B cell (primary cell): ENCODE results near the gene ROR2. TPM values are rescaled to one million over a fixed set of nuclear protein-coding genes. Genes with fewer than 3 reads are reported as not detected.
A peak's percentile ranks its signal among the peaks of the same experiment; 100 is the strongest.
"Not testable (repeated sequence)": the region's sequence is repeated elsewhere in the genome, so short reads cannot be mapped to it uniquely, and the experiment has no call there.

Experiments used
- ATAC-seq: fragments of 200-7000 bp; cut with Tn5 transposase; one replicate; pipeline ENCODE4 v1.10.0; 2021; ENCODE audit warnings: low read depth, mild to moderate bottlenecking, moderate number of reproducible peaks, moderate library complexity
- CTCF ChIA-PET: fragments of 350-600 bp; sonication (Branson Sonifier 250); formaldehyde crosslinking; loops from one replicate; lab custom pipeline; 2021; ENCODE audit warnings: antibody characterized with exemption, inconsistent platforms; lab: Charles Lee
- POLR2A ChIA-PET: fragments of 350-600 bp; sonication (Branson Sonifier 250); formaldehyde crosslinking; loops from one replicate; lab custom pipeline; 2021; ENCODE audit warnings: antibody characterized with exemption; lab: Charles Lee
- DNase-seq: peaks from one replicate; pipeline ENCODE4 v3.0.0; 2013
- H2AFZ ChIP-seq: 2 replicates; pipeline ENCODE4 v1.6.1; 2012; ENCODE audit warnings: mild to moderate bottlenecking, low read depth, low read length; ENCODE audit not compliant: insufficient read depth, poor library complexity, severe bottlenecking
- H3K27ac ChIP-seq, 2 donors: 1 replicate in 1 of 2; 2 replicates in 1 of 2; pipeline ENCODE4 v1.5.1; 2012 to 2013; ENCODE audit warnings: low read length in 2 of 2, mild to moderate bottlenecking in 2 of 2, moderate library complexity in 1 of 2
- H3K27me3 ChIP-seq, 4 experiments: fragments of 200-600 bp in 1 of 4; sonication (generic) in 1 of 4; replicated peaks in 1 of 4; 1 replicate in 2 of 4; 2 replicates in 2 of 4; pipeline versions ENCODE4 v1.6.1 to v1.7.0; 2013 to 2016; ENCODE audit warnings: low read length in 3 of 4, mild to moderate bottlenecking in 2 of 4, mixed read lengths in 1 of 4, moderate library complexity in 1 of 4; ENCODE audit not compliant: insufficient read depth in 4 of 4, control insufficient read depth in 3 of 4; ENCODE audit errors: control extremely low read depth in 1 of 4
- H3K36me3 ChIP-seq, 2 experiments: replicated peaks in 1 of 2; 1 replicate in 1 of 2; 2 replicates in 1 of 2; pipeline versions ENCODE4 v1.6.1 to v1.7.1; 2013; ENCODE audit warnings: low read length in 1 of 2; ENCODE audit not compliant: insufficient read depth in 2 of 2, control insufficient read depth in 1 of 2; ENCODE audit errors: control extremely low read depth in 1 of 2, extremely low read depth in 1 of 2
- H3K4me1 ChIP-seq, 2 donors: fragments of 200-600 bp in 1 of 2; sonication (generic) in 1 of 2; 1 replicate in 1 of 2; 2 replicates in 1 of 2; pipeline versions ENCODE4 v1.5.1 to v1.6.1; 2013 to 2017; ENCODE audit warnings: low read length in 2 of 2; ENCODE audit not compliant: control insufficient read depth in 2 of 2, insufficient read depth in 2 of 2
- H3K4me2 ChIP-seq: replicated peaks from 2 replicates; pipeline ENCODE3; 2012; ENCODE audit warnings: mild to moderate bottlenecking, low read depth, low read length; ENCODE audit not compliant: poor library complexity, severe bottlenecking
- H3K4me3 ChIP-seq, 5 experiments: fragments of 200-600 bp in 1 of 5; sonication (generic) in 1 of 5; 1 replicate in 3 of 5; 2 replicates in 2 of 5; pipeline versions ENCODE4 v1.5.1 to v1.7.0; 2011 to 2016; ENCODE audit warnings: low read length in 4 of 5, mild to moderate bottlenecking in 4 of 5, low read depth in 2 of 5, control low read depth in 1 of 5, moderate library complexity in 1 of 5; ENCODE audit not compliant: insufficient read depth in 1 of 5; ENCODE audit errors: control extremely low read depth in 1 of 5, extremely low read depth in 1 of 5
- H3K79me2 ChIP-seq: fragments of 200-600 bp; sonication (generic); one replicate; pipeline ENCODE4 v1.6.0; 2016; ENCODE audit warnings: low read length; ENCODE audit not compliant: control insufficient read depth, insufficient read depth
- H3K9ac ChIP-seq: fragments of 200-600 bp; sonication (generic); 2 replicates; pipeline ENCODE4 v1.6.1; 2017; ENCODE audit warnings: mild to moderate bottlenecking, low read length, moderate library complexity
- H3K9me3 ChIP-seq, 3 donors: one replicate each; pipeline versions ENCODE4 v1.6.1 to v1.7.1; 2013; ENCODE audit warnings: low read length in 2 of 3; ENCODE audit not compliant: control insufficient read depth in 2 of 3, insufficient read depth in 1 of 3; ENCODE audit errors: control extremely low read depth in 1 of 3
- H4K20me1 ChIP-seq: 2 replicates; pipeline ENCODE4 v1.6.0; 2012; ENCODE audit warnings: mild to moderate bottlenecking, low read length; ENCODE audit not compliant: insufficient read depth, control insufficient read depth, poor library complexity, severe bottlenecking
- H3K27ac Mint-ChIP-seq: one replicate; pipeline ENCODE4 v1.8.0; 2021; ENCODE audit warnings: mixed read lengths
- H3K27me3 Mint-ChIP-seq: one replicate; pipeline ENCODE4 v1.8.0; 2021; ENCODE audit warnings: mixed read lengths
- H3K4me1 Mint-ChIP-seq: one replicate; pipeline ENCODE4 v1.8.0; 2021; ENCODE audit warnings: mixed read lengths
- H3K4me3 Mint-ChIP-seq: one replicate; pipeline ENCODE4 v1.8.0; 2021; ENCODE audit warnings: mixed read lengths
- H3K9me3 Mint-ChIP-seq: one replicate; pipeline ENCODE4 v1.8.0; 2022; ENCODE audit warnings: mixed read lengths; ENCODE audit not compliant: insufficient read depth
- CTCF ChIP-seq: fragments of 200-600 bp; IDR thresholded peaks from one replicate; pipeline ENCODE4 v1.8.0; 2022; ENCODE audit warnings: antibody characterized with exemption, mild to moderate bottlenecking
- WGBS: methylation state at CpG from one replicate; pipeline ENCODE4 v1.1.5; 2013; ENCODE audit warnings: missing lambda C conversion rate; ENCODE audit not compliant: insufficient coverage; 5-methylcytosine and 5-hydroxymethylcytosine counted together
- intact Hi-C: fragments of 100-400 bp; cut with micrococcal nuclease; formaldehyde crosslinking; loops from one replicate; pipeline ENCODE4 v1.10.0; 2022
- polyA plus RNA-seq: library from polyadenylated mRNA; depleted of rRNA; stranded (reverse); fragments of >200 nt; gene quantifications from 2 replicates; pipeline ENCODE4 v1.2.3, GENCODE V29; 2012
- total RNA-seq, 2 donors: library from RNA; stranded (reverse); fragments of 120-200 nt in 1 of 2; gene quantifications; 1 replicate in 1 of 2; 2 replicates in 1 of 2; pipeline versions ENCODE4 v1.2.3 to v1.2.4, GENCODE V29; 2013 to 2022

Gene ROR2
- total and polyA plus RNA-seq, 2 donors (not counting 1 experiment from before 2014, with no cell fraction given): 0.21 to 0.49 TPM

- H3K27me3 Mint-ChIP-seq: peaks cover 21% of the 10 kb centered on the region
- H3K9me3 Mint-ChIP-seq, DNase-seq, H2AFZ ChIP-seq, H3K79me2 ChIP-seq, H3K36me3 ChIP-seq, H3K4me3 Mint-ChIP-seq, POLR2A ChIA-PET, CTCF ChIA-PET, H3K9me3 ChIP-seq, H3K27me3 ChIP-seq, intact Hi-C loops, H3K27ac Mint-ChIP-seq, H4K20me1 ChIP-seq, H3K9ac ChIP-seq, ATAC-seq, H3K4me3 ChIP-seq, H3K4me1 ChIP-seq, H3K4me1 Mint-ChIP-seq, H3K27ac ChIP-seq, H3K4me2 ChIP-seq: not testable (repeated sequence)
- WGBS: 100% methylated on average over 1 of the region's 3 CpGs
- TF ChIP-seq CTCF: peak; percentile 10
These were observed 327.9 kb downstream of the ROR2 start for GRCh38 chr9:91622121-91622520.

- DNase-seq, H4K20me1 ChIP-seq, H3K4me1 Mint-ChIP-seq, H3K27ac Mint-ChIP-seq, H3K9ac ChIP-seq, intact Hi-C loops, H3K27me3 ChIP-seq, H3K36me3 ChIP-seq, CTCF ChIA-PET, ATAC-seq, H3K79me2 ChIP-seq, H3K4me3 Mint-ChIP-seq, POLR2A ChIA-PET, H3K9me3 Mint-ChIP-seq, H3K27me3 Mint-ChIP-seq, H3K9me3 ChIP-seq, H3K4me3 ChIP-seq, H3K4me1 ChIP-seq, H3K27ac ChIP-seq, H2AFZ ChIP-seq, H3K4me2 ChIP-seq: not testable (repeated sequence)
- no CpG with 5 or more reads among the region's 2 CpGs for WGBS
These were observed 336.0 kb downstream of the ROR2 start for GRCh38 chr9:91614044-91614443.
